ENCODE data around the gene SSR4. TPM values are rescaled to one million over a fixed set of nuclear protein-coding genes. Genes with fewer than 3 reads are reported as not detected.

The SSR4 gene
- total and polyA plus RNA-seq, 2 of the 8 experiments (the other 6 are each of a cell fraction or from before 2014, with no cell fraction given), result 168 to 642 TPM

GRCh38 chrX:153761863-153762262 is 32.6 kb upstream of the SSR4 start (continued):
- TF ChIP-seq SIRT6 (IDR thresholded peaks at IDR 0.05; ENCODE audit: low read length), result no peak
- no peak for TF ChIP-seq POLR2AphosphoS5 (IDR thresholded peaks at IDR 0.05; ENCODE audit: low read depth, low read length)
- no peak for TF ChIP-seq CHD2 (IDR thresholded peaks at IDR 0.05; ENCODE audit: low read length)
- TF ChIP-seq CEBPB (IDR thresholded peaks at IDR 0.05; ENCODE audit: low read depth, low read length), result no peak
- TF ChIP-seq RAD21 (IDR thresholded peaks at IDR 0.05 in 1 of 2, conservative IDR thresholded peaks at IDR 0.05 in 1 of 2; ENCODE audit: low read depth in 2 of 2, low read length in 2 of 2), result no peak
- TF ChIP-seq FOSL1 (IDR thresholded peaks at IDR 0.05; ENCODE audit: insufficient read depth, low read depth, low read length), result no peak
- no peak for TF ChIP-seq POU5F1 (IDR thresholded peaks at IDR 0.05; ENCODE audit: low read depth, low read length)
- no peak for TF ChIP-seq MAFK (IDR thresholded peaks at IDR 0.05; ENCODE audit: low read depth, low read length)

Measured in H1 (cell line).